ENCODE data around the gene ANKRD34A. TPM values are rescaled to one million over a fixed set of nuclear protein-coding genes. Genes with fewer than 3 reads are reported as not detected.

ANKRD34A gene
- total RNA-seq, 1 donor from 2014 or later = 4.1 TPM

DNA sequence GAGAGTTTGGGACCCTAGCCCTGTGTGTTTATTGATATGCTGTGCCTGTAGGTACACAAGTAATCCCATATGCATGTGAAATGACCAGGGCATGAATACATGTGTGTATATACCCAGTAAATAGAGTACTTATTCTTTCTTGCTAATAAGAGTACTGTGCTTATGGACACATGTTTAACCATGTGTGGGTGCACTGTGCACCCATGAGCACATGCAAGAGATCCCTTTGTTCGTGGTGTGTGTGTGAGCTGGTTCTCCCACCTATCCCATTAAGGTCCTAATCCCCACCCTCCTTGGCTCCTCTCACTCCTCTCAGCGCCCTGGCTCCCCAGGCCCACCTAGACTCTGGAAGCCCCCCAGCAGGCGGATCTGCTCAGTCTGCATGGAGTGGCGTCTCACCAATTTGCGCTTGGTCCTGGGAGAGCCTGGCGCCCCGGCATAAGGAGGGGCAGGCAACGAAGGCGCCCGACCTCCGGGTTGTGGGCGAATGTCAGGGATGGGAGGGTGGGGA lies 4.4 kb downstream of the ANKRD34A start:
- H3K36me3 Mint-ChIP-seq (ENCODE audit: low read depth) = peaks cover 5% of the 10 kb centered on the region
- H3K4me3 Mint-ChIP-seq (ENCODE audit: low read depth) = peak overlapping the region; percentile 9
- intact Hi-C loops (cut with micrococcal nuclease) = loop anchor here (2.0 to 5.0 kb wide), 2 partner anchors 37 to 77 kb away; partner anchors contain the start of gene TXNIP
- peaks cover 69% of the 10 kb centered on the region for H3K4me1 Mint-ChIP-seq (ENCODE audit: low read depth)
- H3K9me3 Mint-ChIP-seq = no peaks in the 10 kb centered on the region
- no peak overlapping the region for H3K27ac Mint-ChIP-seq
- no peaks in the 10 kb centered on the region for H3K27me3 Mint-ChIP-seq (ENCODE audit: low read depth)
- no peak for DNase-seq (ENCODE audit: low spot score)

DNA sequence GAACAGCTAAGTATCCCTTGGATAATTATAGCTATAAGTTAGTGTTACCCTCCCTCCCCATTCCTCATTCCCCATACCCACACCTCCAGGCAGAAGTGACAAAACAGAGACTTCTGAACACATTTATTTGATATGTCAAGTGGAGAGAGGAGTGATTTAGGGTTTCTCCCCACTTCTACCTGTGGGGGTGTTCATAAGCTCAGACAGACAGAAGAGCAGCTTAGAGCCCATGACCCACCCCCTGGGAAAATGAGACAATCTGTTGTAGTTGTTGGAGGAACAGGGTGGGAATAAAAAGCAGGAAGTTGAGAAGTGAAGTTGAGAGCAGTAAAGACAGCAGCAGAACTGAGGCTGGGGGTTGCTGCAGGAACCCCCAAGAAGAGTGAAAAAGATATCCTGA lies 5.0 kb downstream of the ANKRD34A start:
- H3K4me1 Mint-ChIP-seq (ENCODE audit: low read depth) = peaks cover 71% of the 10 kb centered on the region
- H3K27me3 Mint-ChIP-seq (ENCODE audit: low read depth) = no peaks in the 10 kb centered on the region
- DNase-seq (ENCODE audit: low spot score) = no peak
- intact Hi-C loops (cut with micrococcal nuclease) = loop anchor here (2.0 kb wide), 1 partner anchor 77 kb away; no protein-coding TSS in a partner anchor
- H3K9me3 Mint-ChIP-seq = no peaks in the 10 kb centered on the region
- H3K36me3 Mint-ChIP-seq (ENCODE audit: low read depth) = peaks cover 5% of the 10 kb centered on the region
- H3K4me3 Mint-ChIP-seq (ENCODE audit: low read depth) = peak overlapping the region; percentile 1
- no peak overlapping the region for H3K27ac Mint-ChIP-seq

DNA sequence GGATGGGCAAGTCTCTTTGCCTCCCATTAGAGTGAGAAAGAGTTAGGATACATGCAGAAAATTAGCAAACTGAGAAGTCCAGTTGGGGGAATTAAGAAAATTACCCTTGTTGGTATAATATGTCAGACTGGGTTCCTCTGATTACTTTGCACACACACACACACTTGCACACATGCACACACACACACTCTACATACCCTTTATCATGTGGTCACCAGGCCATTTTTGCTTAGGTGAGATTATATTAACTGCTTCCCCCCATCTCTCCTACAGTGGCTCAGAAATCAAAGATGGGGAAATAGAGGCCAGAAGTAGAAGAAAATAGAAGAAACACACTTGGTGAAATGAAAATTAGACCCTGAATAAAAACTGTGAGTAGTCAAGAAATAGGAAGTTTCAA lies 5.6 kb downstream of the ANKRD34A start:
- no peaks in the 10 kb centered on the region for H3K27me3 Mint-ChIP-seq (ENCODE audit: low read depth)
- peaks cover 67% of the 10 kb centered on the region for H3K4me1 Mint-ChIP-seq (ENCODE audit: low read depth)
- no peak overlapping the region for H3K4me3 Mint-ChIP-seq (ENCODE audit: low read depth)
- DNase-seq (ENCODE audit: low spot score) = no peak
- H3K27ac Mint-ChIP-seq = no peak overlapping the region
- H3K36me3 Mint-ChIP-seq (ENCODE audit: low read depth) = peaks cover 7% of the 10 kb centered on the region
- H3K9me3 Mint-ChIP-seq = no peaks in the 10 kb centered on the region
- intact Hi-C loops (cut with micrococcal nuclease) = loop anchor here (2.0 kb wide), 1 partner anchor 78 kb away; no protein-coding TSS in a partner anchor

DNA sequence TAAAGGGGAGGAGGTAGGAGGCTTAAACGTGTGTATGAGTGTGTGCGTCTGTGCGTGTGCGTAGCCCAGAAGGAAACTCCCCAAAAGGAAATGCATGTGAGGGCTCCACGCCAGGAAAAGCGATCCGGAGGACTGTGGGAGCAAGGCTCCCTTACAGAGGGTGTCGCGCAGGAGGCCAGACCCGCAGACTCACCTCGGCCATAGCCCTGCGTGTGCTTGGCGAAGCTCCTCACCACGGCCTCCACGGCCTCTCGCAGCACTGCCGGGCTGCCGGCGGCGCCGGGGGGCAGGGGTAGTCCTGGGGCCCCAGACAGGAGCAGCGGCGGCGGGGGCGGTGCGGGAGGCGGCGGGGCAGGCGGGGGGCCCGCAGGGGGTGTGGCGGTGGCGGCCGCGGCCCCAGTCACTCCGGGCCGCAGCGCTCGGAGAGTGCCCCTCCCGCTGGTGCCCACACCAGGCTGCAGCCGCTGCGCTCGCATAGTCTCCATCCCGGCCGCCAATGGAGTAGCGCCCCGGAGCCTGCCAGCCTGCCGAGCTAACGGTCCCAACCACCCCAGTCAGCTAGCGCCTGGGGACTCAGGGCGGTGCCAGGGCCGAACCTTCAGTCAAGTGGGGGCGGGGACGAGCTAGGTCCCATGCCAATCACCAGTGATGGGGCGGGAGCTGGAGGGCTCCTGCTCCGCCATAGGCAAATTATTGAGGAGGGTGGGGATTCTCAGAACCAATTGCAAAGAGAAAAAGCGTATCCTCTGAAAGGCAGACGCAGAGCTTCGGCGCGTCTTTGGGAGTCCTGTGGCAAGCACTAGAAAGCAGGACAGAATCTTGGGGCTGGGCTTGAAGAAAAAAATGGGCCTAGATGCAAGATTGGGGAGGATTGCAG lies 6.7 kb downstream of the ANKRD34A start, which contains the start of gene LIX1L:
LIX1L (minus strand) TSS at position 575 of the 877 bp plus-strand sequence; CDS start at position 485, 90 bp downstream.
- H3K36me3 Mint-ChIP-seq (ENCODE audit: low read depth) = peaks cover 13% of the 10 kb centered on the region
- DNase-seq (ENCODE audit: low spot score) = peak; percentile 93
- intact Hi-C loops (cut with micrococcal nuclease) = loop anchor here (1.0 to 2.0 kb wide), 2 partner anchors 30 to 79 kb away; partner anchors contain the start of gene RBM8A
- H3K27ac Mint-ChIP-seq = peak within 1 kb of the TSS; percentile 91
- H3K4me1 Mint-ChIP-seq (ENCODE audit: low read depth) = peaks cover 56% of the 10 kb centered on the region
- no peaks in the 10 kb centered on the region for H3K27me3 Mint-ChIP-seq (ENCODE audit: low read depth)
- H3K4me3 Mint-ChIP-seq (ENCODE audit: low read depth) = peak within 1 kb of the TSS; percentile 98
- no peaks in the 10 kb centered on the region for H3K9me3 Mint-ChIP-seq

DNA sequence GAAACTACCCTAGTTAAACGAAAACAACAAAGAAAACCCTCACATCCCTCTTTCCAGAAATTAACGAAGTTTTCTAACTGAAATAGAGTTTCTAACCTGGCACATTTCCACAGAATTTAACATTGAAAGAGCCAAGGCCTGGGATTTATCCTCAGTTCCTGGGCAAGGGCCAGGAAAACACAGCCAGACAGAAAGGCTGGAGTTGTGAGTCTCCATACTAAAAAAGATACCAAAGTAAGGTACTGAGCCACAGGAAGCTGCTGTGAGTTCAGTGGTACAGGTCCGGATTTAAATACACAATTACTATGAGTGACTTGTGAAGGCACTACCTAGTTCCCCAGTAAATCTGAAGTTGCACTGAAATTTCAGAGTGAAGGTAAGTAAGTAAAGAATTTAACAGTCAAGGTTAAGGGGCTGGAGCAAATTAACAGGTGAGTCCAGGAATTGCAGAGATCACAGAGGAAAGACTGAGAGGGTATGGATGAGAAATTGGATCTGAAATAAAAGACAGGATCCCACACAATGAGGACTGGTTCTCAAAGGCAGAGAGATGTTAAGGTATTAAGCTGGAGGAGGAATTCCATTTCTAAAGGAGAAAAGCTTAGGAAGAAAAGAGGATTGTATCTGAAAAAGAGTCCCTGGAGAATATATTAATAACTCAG lies 7.5 kb downstream of the ANKRD34A start:
- Mint-ChIP-seq H3K4me3 (ENCODE audit: low read depth) (peak overlapping the region; percentile 98), H3K27me3 (ENCODE audit: low read depth) (no peaks in the 10 kb centered on the region), H3K4me1 (ENCODE audit: low read depth) (peaks cover 56% of the 10 kb centered on the region), H3K36me3 (ENCODE audit: low read depth) (peaks cover 17% of the 10 kb centered on the region), H3K9me3 (no peaks in the 10 kb centered on the region), H3K27ac (peak overlapping the region; percentile 91)
- intact Hi-C loops (cut with micrococcal nuclease) = loop anchor here (1.0 kb wide), 1 partner anchor 30 kb away; the partner anchor contains the start of gene RBM8A
- DNase-seq (ENCODE audit: low spot score) = no peak

DNA sequence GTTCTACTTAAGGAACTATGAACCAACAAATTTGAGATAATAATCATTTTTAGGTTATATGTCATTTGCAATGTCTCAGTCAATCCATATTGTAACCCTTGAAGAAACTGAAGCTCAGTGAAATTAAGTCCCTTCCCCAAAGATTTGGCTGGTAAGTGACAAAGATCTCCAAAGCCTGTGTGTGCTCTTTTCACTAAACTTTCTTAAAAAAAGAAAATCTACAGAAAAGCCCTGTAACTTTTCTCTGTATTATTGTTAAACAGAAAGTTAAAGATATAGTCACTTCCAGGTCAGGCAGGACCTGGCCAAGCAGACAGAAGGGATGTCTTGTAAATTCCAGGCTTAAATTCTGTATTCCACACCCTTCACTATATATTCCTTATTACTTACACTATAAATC lies 8.0 kb downstream of the ANKRD34A start:
- Mint-ChIP-seq H3K4me1 (ENCODE audit: low read depth) (peaks cover 56% of the 10 kb centered on the region), H3K9me3 (no peaks in the 10 kb centered on the region), H3K27me3 (ENCODE audit: low read depth) (no peaks in the 10 kb centered on the region), H3K36me3 (ENCODE audit: low read depth) (peaks cover 22% of the 10 kb centered on the region), H3K27ac (no peak overlapping the region), H3K4me3 (ENCODE audit: low read depth) (peak overlapping the region; percentile 98)
- intact Hi-C loops (cut with micrococcal nuclease) = no loop called here
- no peak for DNase-seq (ENCODE audit: low spot score)

DNA sequence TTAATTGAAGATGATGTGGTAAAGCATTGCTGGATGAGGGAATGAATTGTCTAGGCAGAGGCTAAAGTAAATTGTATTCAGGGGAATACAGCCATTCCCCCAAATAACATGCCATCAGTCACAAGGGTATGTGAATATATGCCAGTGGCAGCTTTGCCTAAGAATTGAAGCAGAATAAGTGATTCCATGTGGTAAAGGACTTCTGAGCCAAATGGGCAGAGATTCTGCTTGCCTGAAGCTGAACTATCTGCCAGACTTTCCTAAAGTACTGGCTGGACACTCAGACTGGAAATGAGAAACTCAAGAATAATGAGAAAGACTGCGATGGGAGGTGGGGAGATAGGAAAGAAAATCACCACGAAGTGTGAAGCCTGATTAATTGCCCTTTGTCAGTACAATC lies 8.9 kb downstream of the ANKRD34A start:
- DNase-seq (ENCODE audit: low spot score) = no peak
- Mint-ChIP-seq H3K27me3 (ENCODE audit: low read depth) (no peaks in the 10 kb centered on the region), H3K36me3 (ENCODE audit: low read depth) (peaks cover 29% of the 10 kb centered on the region), H3K27ac (no peak overlapping the region), H3K4me1 (ENCODE audit: low read depth) (peaks cover 59% of the 10 kb centered on the region), H3K4me3 (ENCODE audit: low read depth) (peak overlapping the region; percentile 32), H3K9me3 (no peaks in the 10 kb centered on the region)
- intact Hi-C loops (cut with micrococcal nuclease) = no loop called here

DNA sequence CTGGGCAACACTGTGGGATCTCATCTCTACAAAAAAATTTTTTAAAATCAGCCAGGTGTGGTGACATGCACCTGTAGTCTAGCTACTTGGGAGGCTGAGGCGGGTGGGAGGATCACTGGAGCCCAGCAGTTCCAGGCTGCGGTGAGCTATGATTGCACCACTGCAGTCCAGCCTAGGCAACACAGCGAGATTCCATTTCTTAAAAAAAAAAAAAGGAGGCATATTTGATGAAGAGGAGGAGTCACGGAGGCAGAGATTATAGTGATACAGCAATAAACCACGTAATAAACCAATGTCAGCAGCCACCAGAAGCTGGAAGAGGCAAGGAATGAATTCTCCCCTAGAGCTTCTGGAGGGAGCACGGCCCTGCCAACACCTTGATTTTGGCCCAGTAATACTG lies 10.5 kb downstream of the ANKRD34A start:
- Mint-ChIP-seq H3K27me3 (ENCODE audit: low read depth) (no peaks in the 10 kb centered on the region), H3K27ac (no peak overlapping the region), H3K36me3 (ENCODE audit: low read depth) (peaks cover 32% of the 10 kb centered on the region), H3K4me1 (ENCODE audit: low read depth) (peaks cover 59% of the 10 kb centered on the region), H3K4me3 (ENCODE audit: low read depth) (no peak overlapping the region), H3K9me3 (no peaks in the 10 kb centered on the region)
- intact Hi-C loops (cut with micrococcal nuclease) = no loop called here
- no peak for DNase-seq (ENCODE audit: low spot score)

DNA sequence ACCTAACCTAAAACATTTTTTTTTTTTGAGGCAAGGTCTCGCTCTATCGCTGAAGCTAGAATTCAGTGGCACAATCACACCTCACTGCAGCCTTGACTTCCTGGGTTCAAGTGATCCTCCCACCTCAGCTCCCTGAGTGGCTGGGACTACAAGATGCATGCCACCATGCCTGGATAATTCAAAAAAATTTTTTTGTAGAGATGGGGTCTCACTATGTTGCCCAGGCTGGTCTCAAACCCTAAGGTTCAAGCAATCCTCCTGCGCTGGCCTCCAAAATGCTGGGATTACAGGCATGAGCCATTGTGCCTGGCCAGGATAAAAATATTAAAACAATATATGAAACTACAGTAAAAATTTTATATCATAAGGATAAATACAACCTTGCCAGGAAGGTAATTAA lies 11.5 kb downstream of the ANKRD34A start:
- Mint-ChIP-seq H3K4me1 (ENCODE audit: low read depth) (peaks cover 50% of the 10 kb centered on the region), H3K27me3 (ENCODE audit: low read depth) (no peaks in the 10 kb centered on the region), H3K4me3 (ENCODE audit: low read depth) (no peak overlapping the region), H3K27ac (no peak overlapping the region), H3K9me3 (no peaks in the 10 kb centered on the region), H3K36me3 (ENCODE audit: low read depth) (peaks cover 32% of the 10 kb centered on the region)
- intact Hi-C loops (cut with micrococcal nuclease) = no loop called here
- no peak for DNase-seq (ENCODE audit: low spot score)

DNA sequence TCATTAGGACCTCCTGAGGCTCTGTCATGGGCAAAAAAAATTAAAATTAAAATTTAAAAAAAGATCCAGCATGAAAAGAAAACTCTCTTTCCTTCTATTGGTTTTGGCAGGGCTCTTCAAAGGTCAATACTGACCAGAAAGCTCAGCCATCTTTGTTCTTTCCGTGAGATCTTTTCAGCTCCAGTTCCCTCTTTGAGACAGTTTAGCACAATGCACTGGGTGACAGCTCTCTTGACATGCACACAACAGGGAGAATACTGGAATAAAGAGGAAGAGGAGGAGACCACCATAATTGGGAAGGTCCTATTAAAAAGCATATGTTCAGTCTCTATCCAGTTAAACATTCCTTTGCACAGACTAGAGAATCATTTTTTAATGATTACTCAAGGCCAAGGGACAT lies 12.8 kb downstream of the ANKRD34A start:
- Mint-ChIP-seq H3K9me3 (no peaks in the 10 kb centered on the region), H3K4me3 (ENCODE audit: low read depth) (no peak overlapping the region), H3K4me1 (ENCODE audit: low read depth) (peaks cover 46% of the 10 kb centered on the region), H3K27ac (no peak overlapping the region), H3K27me3 (ENCODE audit: low read depth) (no peaks in the 10 kb centered on the region), H3K36me3 (ENCODE audit: low read depth) (peaks cover 39% of the 10 kb centered on the region)
- DNase-seq (ENCODE audit: low spot score) = no peak
- intact Hi-C loops (cut with micrococcal nuclease) = no loop called here

DNA sequence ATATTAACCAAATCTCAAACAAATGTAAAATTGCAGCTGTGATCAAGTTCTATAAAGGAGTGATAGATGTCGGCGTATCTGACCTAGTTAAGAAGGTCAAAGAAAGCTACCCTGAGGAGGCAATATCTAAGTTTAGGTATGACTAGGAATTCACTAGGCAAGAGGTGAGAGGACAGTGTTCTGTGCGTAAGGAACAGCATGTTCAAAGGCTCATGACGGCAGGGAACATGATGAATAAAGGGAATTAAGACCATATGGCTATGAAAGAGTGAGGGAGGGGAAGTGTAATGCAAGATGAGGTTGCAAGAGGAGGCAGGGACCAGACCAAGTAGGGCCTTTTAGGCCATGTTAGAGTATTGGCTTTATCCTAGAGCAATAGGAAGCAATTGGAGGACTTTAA lies 15.2 kb downstream of the ANKRD34A start:
- intact Hi-C loops (cut with micrococcal nuclease) = no loop called here
- H3K4me3 Mint-ChIP-seq (ENCODE audit: low read depth) = no peak overlapping the region
- H3K27ac Mint-ChIP-seq = no peak overlapping the region
- DNase-seq (ENCODE audit: low spot score) = no peak
- peaks cover 45% of the 10 kb centered on the region for H3K36me3 Mint-ChIP-seq (ENCODE audit: low read depth)
- H3K9me3 Mint-ChIP-seq = no peaks in the 10 kb centered on the region
- H3K27me3 Mint-ChIP-seq (ENCODE audit: low read depth) = no peaks in the 10 kb centered on the region
- peaks cover 26% of the 10 kb centered on the region for H3K4me1 Mint-ChIP-seq (ENCODE audit: low read depth)

DNA sequence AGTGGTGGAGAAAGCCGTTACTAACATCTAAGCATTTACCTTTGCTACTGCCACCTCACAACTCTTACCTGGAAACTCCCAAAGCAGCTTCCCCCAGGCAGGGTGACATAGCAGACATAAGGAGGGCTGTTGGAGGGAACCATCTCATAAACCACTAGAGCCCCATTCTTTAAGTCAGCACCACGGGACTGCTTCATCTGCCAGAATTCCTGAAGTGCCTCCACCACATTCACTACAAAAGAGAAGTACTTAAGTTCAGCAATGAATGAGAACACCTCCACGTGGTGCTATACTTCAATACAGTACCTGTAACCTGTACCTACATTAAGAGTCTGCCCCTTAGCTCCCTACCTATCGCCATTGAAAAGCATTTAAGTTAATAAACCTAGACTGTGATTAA lies 16.8 kb downstream of the ANKRD34A start:
- no peak for DNase-seq (ENCODE audit: low spot score)
- intact Hi-C loops (cut with micrococcal nuclease) = no loop called here
- Mint-ChIP-seq H3K4me1 (ENCODE audit: low read depth) (peaks cover 25% of the 10 kb centered on the region), H3K27me3 (ENCODE audit: low read depth) (no peaks in the 10 kb centered on the region), H3K27ac (no peak overlapping the region), H3K36me3 (ENCODE audit: low read depth) (peaks cover 48% of the 10 kb centered on the region), H3K9me3 (no peaks in the 10 kb centered on the region), H3K4me3 (ENCODE audit: low read depth) (no peak overlapping the region)

All from activated T-helper 2 cell treated with anti-CD3 and anti-CD28 coated beads, Interferon-gamma antibody, Interleukin-2, Interleukin-4, amounts not matched to agents 10 μg/mL and 5 μg/mL and 100 μg/mL, durations not matched to agents 14 hours and 24 hours and 36 hours (primary cell).